IMR-90 (cell line): ENCODE results near the gene ERAS. TPM values are rescaled to one million over a fixed set of nuclear protein-coding genes. Genes with fewer than 3 reads are reported as not detected.

ENCODE experiments used
- ATAC-seq: fragments of 200-7000 bp; cut with Tn5 transposase; 2 replicates; pipeline ENCODE4 v1.9.1; 2020; ENCODE audit warnings: low read depth, mild to moderate bottlenecking, moderate library complexity
- BruUV-seq: library from RNA; stranded (reverse); fragments of 400-500 nt; replicated peaks from 2 replicates; lab custom pipeline; 2021; lab: Mats Ljungman, UMichigan
- CTCF ChIA-PET: fragments of 300-600 bp; formaldehyde crosslinking; extraction: SDS; loops from one replicate; lab custom pipeline; 2021; ENCODE audit warnings: antibody characterized with exemption; lab: Yijun Ruan, JAX
- POLR2A ChIA-PET: fragments of 300-600 bp; sonication (Branson Sonifier 250); formaldehyde crosslinking; loops from one replicate; lab custom pipeline; 2022; ENCODE audit warnings: antibody characterized with exemption; ENCODE audit not compliant: unreplicated experiment; lab: Charles Lee
- DNase-seq: peaks from one replicate; pipeline ENCODE4 v3.0.0; 2013
- H2AFZ ChIP-seq: replicated peaks from 2 replicates; pipeline ENCODE3; 2013; ENCODE audit warnings: low read length, mild to moderate bottlenecking; ENCODE audit not compliant: poor library complexity
- H2AK5ac ChIP-seq: 2 replicates; pipeline ENCODE4 v1.6.1; 2013; ENCODE audit warnings: low read depth, low read length, inconsistent platforms
- H2AK9ac ChIP-seq: replicated peaks from 2 replicates; pipeline ENCODE3; 2013; ENCODE audit warnings: mild to moderate bottlenecking, low read depth, low read length, moderate library complexity; ENCODE audit not compliant: poor library complexity
- H2BK120ac ChIP-seq: 2 replicates; pipeline ENCODE4 v1.6.1; 2013; ENCODE audit warnings: low read depth, low read length, inconsistent platforms
- H2BK15ac ChIP-seq: 3 replicates; pipeline ENCODE4 v1.6.1; 2013; ENCODE audit warnings: low read depth, low read length, inconsistent platforms
- H2BK20ac ChIP-seq: 2 replicates; pipeline ENCODE4 v1.6.1; 2013; ENCODE audit warnings: low read depth, mild to moderate bottlenecking, inconsistent platforms, low read length, moderate library complexity
- H2BK5ac ChIP-seq: 2 replicates; pipeline ENCODE4 v1.6.1; 2013; ENCODE audit warnings: mild to moderate bottlenecking, low read depth, low read length, inconsistent platforms; ENCODE audit not compliant: poor library complexity, severe bottlenecking
- H3K14ac ChIP-seq: replicated peaks from 2 replicates; pipeline ENCODE4 v1.6.1; 2013; ENCODE audit warnings: low read depth, low read length, inconsistent platforms
- H3K18ac ChIP-seq: 2 replicates; pipeline ENCODE4 v1.6.1; 2013; ENCODE audit warnings: low read depth, low read length, control low read depth
- H3K23ac ChIP-seq: 2 replicates; pipeline ENCODE4 v1.6.1; 2013; ENCODE audit warnings: low read depth, low read length, inconsistent platforms
- H3K27ac ChIP-seq: 2 replicates; pipeline ENCODE4 v1.5.1; 2013; ENCODE audit warnings: mild to moderate bottlenecking, control low read depth, low read length; ENCODE audit not compliant: insufficient read depth
- H3K27me3 ChIP-seq: 2 replicates; pipeline ENCODE4 v1.6.1; 2013; ENCODE audit warnings: low read length; ENCODE audit not compliant: control insufficient read depth, insufficient read depth
- H3K36me3 ChIP-seq: 2 replicates; pipeline ENCODE4 v1.6.1; 2013; ENCODE audit warnings: low read length, mixed read lengths; ENCODE audit not compliant: control insufficient read depth, insufficient read depth
- H3K4ac ChIP-seq: 2 replicates; pipeline ENCODE4 v1.6.1; 2013; ENCODE audit warnings: low read depth, low read length, inconsistent platforms
- H3K4me1 ChIP-seq: 2 replicates; pipeline ENCODE4 v1.6.1; 2013; ENCODE audit warnings: low read length, mixed read lengths; ENCODE audit not compliant: control insufficient read depth, insufficient read depth
- H3K4me2 ChIP-seq: 2 replicates; pipeline ENCODE4 v1.6.1; 2013; ENCODE audit warnings: low read depth, mild to moderate bottlenecking, control low read depth, low read length, moderate library complexity
- H3K4me3 ChIP-seq: 2 replicates; pipeline ENCODE4 v1.5.1; 2013; ENCODE audit warnings: low read depth, mild to moderate bottlenecking, control low read depth, low read length, moderate library complexity; ENCODE audit not compliant: insufficient read depth
- H3K56ac ChIP-seq: 2 replicates; pipeline ENCODE4 v1.6.1; 2013; ENCODE audit warnings: low read length, inconsistent platforms; ENCODE audit not compliant: insufficient read depth; ENCODE audit errors: extremely low read depth
- H3K79me1 ChIP-seq, 2 experiments: 2 replicates each; pipeline ENCODE4 v1.6.1; 2013; ENCODE audit warnings: low read length in 2 of 2, inconsistent platforms in 1 of 2, low read depth in 1 of 2
- H3K9ac ChIP-seq: 2 replicates; pipeline ENCODE4 v1.6.1; 2013; ENCODE audit warnings: low read depth, low read length, control low read depth
- H3K9me1 ChIP-seq: 2 replicates; pipeline ENCODE4 v1.6.1; 2013; ENCODE audit warnings: low read length, inconsistent platforms; ENCODE audit not compliant: insufficient read depth
- H3K9me3 ChIP-seq: 2 replicates; pipeline ENCODE4 v1.6.1; 2013; ENCODE audit warnings: low read length; ENCODE audit not compliant: control insufficient read depth, insufficient read depth
- H4K20me1 ChIP-seq: 2 replicates; pipeline ENCODE4 v1.6.1; 2013; ENCODE audit warnings: low read length, inconsistent platforms; ENCODE audit not compliant: insufficient read depth
- H4K5ac ChIP-seq: 2 replicates; pipeline ENCODE4 v1.6.1; 2013; ENCODE audit warnings: mild to moderate bottlenecking, low read depth, low read length, control low read depth
- H4K8ac ChIP-seq, 2 experiments: 2 replicates each; pipeline ENCODE4 v1.6.1; 2013; ENCODE audit warnings: low read depth in 2 of 2, low read length in 2 of 2, control low read depth in 1 of 2, inconsistent platforms in 1 of 2
- H4K91ac ChIP-seq: 2 replicates; pipeline ENCODE4 v1.6.1; 2013; ENCODE audit warnings: low read depth, low read length, inconsistent platforms; ENCODE audit not compliant: insufficient read depth
- BHLHE40 ChIP-seq: fragments of 150-350 bp; IDR thresholded peaks from 2 replicates; pipeline ENCODE4 v1.6.1; 2016; ENCODE audit warnings: mild to moderate bottlenecking, low read depth, low read length
- CEBPB ChIP-seq: IDR thresholded peaks from 2 replicates; pipeline ENCODE4 v1.6.1; 2012; ENCODE audit warnings: low read depth, low read length, improper control_type of control experiment
- CHD1 ChIP-seq: IDR thresholded peaks from 2 replicates; pipeline ENCODE4 v1.6.1; 2012; ENCODE audit warnings: low read depth, low read length, improper control_type of control experiment
- FOS ChIP-seq: fragments of 150-350 bp; IDR thresholded peaks from 2 replicates; pipeline ENCODE4 v1.6.1; 2016; ENCODE audit warnings: low read depth, low read length
- MAZ ChIP-seq: IDR thresholded peaks from 2 replicates; pipeline ENCODE4 v1.6.1; 2012; ENCODE audit warnings: low read depth, mild to moderate bottlenecking, low read length, improper control_type of control experiment, moderate library complexity, borderline replicate concordance
- NFE2L2 ChIP-seq: fragments of 150-350 bp; IDR thresholded peaks from 2 replicates; pipeline ENCODE4 v1.6.1; 2016; ENCODE audit warnings: low read depth, mild to moderate bottlenecking, low read length
- POLR2A ChIP-seq: IDR thresholded peaks from 2 replicates; pipeline ENCODE4 v1.6.1; 2012; ENCODE audit warnings: mild to moderate bottlenecking, low read depth, low read length
- RCOR1 ChIP-seq: IDR thresholded peaks from 2 replicates; pipeline ENCODE4 v1.6.1; 2012; ENCODE audit warnings: mild to moderate bottlenecking, low read length, improper control_type of control experiment; ENCODE audit not compliant: insufficient replicate concordance
- RFX5 ChIP-seq: IDR thresholded peaks from 2 replicates; pipeline ENCODE4 v1.8.0; 2012; ENCODE audit warnings: low read depth, mild to moderate bottlenecking, low read length, moderate library complexity
- SMC3 ChIP-seq: fragments of 150-350 bp; IDR thresholded peaks from 2 replicates; pipeline ENCODE4 v1.6.1; 2016; ENCODE audit warnings: low read depth, mild to moderate bottlenecking, antibody characterized with exemption, low read length, moderate library complexity
- USF2 ChIP-seq: fragments of 150-350 bp; IDR thresholded peaks from 2 replicates; pipeline ENCODE4 v1.6.1; 2017; ENCODE audit warnings: mild to moderate bottlenecking, antibody characterized with exemption, low read length, low read depth
- WGBS, 2 experiments: methylation state at CpG; one replicate each; pipeline versions ENCODE4 v1.1.5 to v1.1.7; 2013; ENCODE audit warnings: missing lambda C conversion rate in 2 of 2; ENCODE audit not compliant: insufficient read length in 1 of 2; ENCODE audit errors: extremely low coverage in 2 of 2; 5-methylcytosine and 5-hydroxymethylcytosine counted together
- dilution Hi-C: fragments of 300-500 bp; cut with HindIII; formaldehyde crosslinking; loops from one replicate; pipeline ENCODE4 v1.14.3; 2018; ENCODE audit warnings: low sequenced_read_pairs; ENCODE audit not compliant: unreplicated experiment
- in situ Hi-C: fragments of 300-500 bp; cut with MboI; formaldehyde crosslinking; loops from 3 replicates; pipeline ENCODE4 v1.14.3; 2019; ENCODE audit warnings: low sequenced_read_pairs, inconsistent platforms, mixed read lengths
- intact Hi-C: fragments of 100-400 bp; cut with micrococcal nuclease; formaldehyde crosslinking; loops from 2 replicates; pipeline ENCODE4 v1.10.0; 2022
- polyA plus RNA-seq, 3 experiments: library from polyadenylated mRNA; depleted of rRNA; stranded (reverse); fragments of >200 nt; gene quantifications; 2 replicates each; pipeline ENCODE4 v1.2.3, GENCODE V29; 2012; ENCODE audit warnings: low replicate concordance in 1 of 3
- total RNA-seq: library from RNA; depleted of rRNA; stranded (reverse); fragments of >200 nt; gene quantifications from 2 replicates; pipeline ENCODE4 v1.2.3, GENCODE V29; 2012
- TF ChIP-seq, protein P1 (sequence below): fragments of 150-350 bp; IDR thresholded peaks from 2 replicates; pipeline ENCODE4 v1.6.1; 2016; ENCODE audit warnings: low read depth, mild to moderate bottlenecking, low read length, moderate library complexity, borderline replicate concordance

The ERAS gene
- total and polyA plus RNA-seq, 2 of the 4 experiments (the other 2 are of a cell fraction) = not detected

GRCh38 chrX:48818866-48819265 is 7.4 kb upstream of the ERAS start:
- no peak overlapping the region for H2AK5ac ChIP-seq
- no peak overlapping the region for H3K4ac ChIP-seq
- H3K4me2 ChIP-seq = no peak overlapping the region
- H2BK5ac ChIP-seq = no peak overlapping the region
- no peaks in the 10 kb centered on the region for H3K27me3 ChIP-seq
- DNase-seq (no peak), ATAC-seq (no peak)
- H4K8ac ChIP-seq = no peak overlapping the region
- no peak overlapping the region for H2AK9ac ChIP-seq
- H4K5ac ChIP-seq = no peak overlapping the region
- peaks cover 27% of the 10 kb centered on the region for H3K36me3 ChIP-seq
- intact Hi-C loops (no loop called here), in situ Hi-C loops (no loop called here), dilution Hi-C loops (no loop called here)
- H3K79me1 ChIP-seq = no peaks in the 10 kb centered on the region
- POLR2A ChIA-PET = no interaction called here
- H3K14ac ChIP-seq = no peak overlapping the region
- no peak overlapping the region for H2BK120ac ChIP-seq
- no peak overlapping the region for H2AFZ ChIP-seq
- no peak for TF ChIP-seq USF2
- TF ChIP-seq CHD1 = no peak
- no peak for TF ChIP-seq BHLHE40
- no peak for TF ChIP-seq RFX5
- no peak for TF ChIP-seq CEBPB
- TF ChIP-seq SMC3 = no peak
- no peak for TF ChIP-seq NFE2L2
- TF ChIP-seq, protein P1, sequence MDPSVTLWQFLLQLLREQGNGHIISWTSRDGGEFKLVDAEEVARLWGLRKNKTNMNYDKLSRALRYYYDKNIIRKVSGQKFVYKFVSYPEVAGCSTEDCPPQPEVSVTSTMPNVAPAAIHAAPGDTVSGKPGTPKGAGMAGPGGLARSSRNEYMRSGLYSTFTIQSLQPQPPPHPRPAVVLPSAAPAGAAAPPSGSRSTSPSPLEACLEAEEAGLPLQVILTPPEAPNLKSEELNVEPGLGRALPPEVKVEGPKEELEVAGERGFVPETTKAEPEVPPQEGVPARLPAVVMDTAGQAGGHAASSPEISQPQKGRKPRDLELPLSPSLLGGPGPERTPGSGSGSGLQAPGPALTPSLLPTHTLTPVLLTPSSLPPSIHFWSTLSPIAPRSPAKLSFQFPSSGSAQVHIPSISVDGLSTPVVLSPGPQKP = no peak
- no peak for TF ChIP-seq FOS
- TF ChIP-seq RCOR1 = no peak
- TF ChIP-seq POLR2A = no peak
- TF ChIP-seq MAZ = no peak
- H3K9ac ChIP-seq = no peak overlapping the region
- no peak overlapping the region for H3K4me3 ChIP-seq
- CTCF ChIA-PET = no interaction called here
- no peaks in the 10 kb centered on the region for H3K4me1 ChIP-seq
- H3K9me1 ChIP-seq = no peaks in the 10 kb centered on the region
- no peak overlapping the region for H3K18ac ChIP-seq
- no peaks in the 10 kb centered on the region; the same call in 1 of the 2 replicates for H3K9me3 ChIP-seq
- H4K20me1 ChIP-seq = no peaks in the 10 kb centered on the region
- H3K56ac ChIP-seq = no peak overlapping the region
- no peak overlapping the region for H4K91ac ChIP-seq
- BruUV-seq = no TSS peak
- H2BK20ac ChIP-seq = no peak overlapping the region
- H3K27ac ChIP-seq = no peak overlapping the region
- 77% methylated on average over 3 of the region's 4 CpGs; no CpG with 5 or more reads in 1 of the 2 experiments for WGBS, 2 experiments
- H2BK15ac ChIP-seq = no peak overlapping the region
- no peak overlapping the region for H3K23ac ChIP-seq
